AG10803 (cell line): Measurements from ENCODE around the gene IL1RAPL2.
A peak's percentile ranks its signal among the peaks of the same experiment; 100 is the strongest.

Experiments
- DNase-seq: peaks from one replicate; pipeline ENCODE4 v3.0.0; 2010; ENCODE audit warnings: low read depth
- H3K4me3 ChIP-seq: 2 replicates; pipeline ENCODE4 v1.5.1; 2011; ENCODE audit warnings: mild to moderate bottlenecking, low read length, control low read depth
- CTCF ChIP-seq: conservative IDR thresholded peaks from 2 replicates; pipeline ENCODE4 v1.5.1; 2011; ENCODE audit warnings: mild to moderate bottlenecking, low read length, control low read depth, inconsistent platforms

The IL1RAPL2 gene

GRCh38 chrX:105179644-105180043, 613.6 kb downstream of the IL1RAPL2 start:
- DNase-seq: no peak
- H3K4me3 ChIP-seq: no peak overlapping the region
- TF ChIP-seq CTCF: no peak

DNA sequence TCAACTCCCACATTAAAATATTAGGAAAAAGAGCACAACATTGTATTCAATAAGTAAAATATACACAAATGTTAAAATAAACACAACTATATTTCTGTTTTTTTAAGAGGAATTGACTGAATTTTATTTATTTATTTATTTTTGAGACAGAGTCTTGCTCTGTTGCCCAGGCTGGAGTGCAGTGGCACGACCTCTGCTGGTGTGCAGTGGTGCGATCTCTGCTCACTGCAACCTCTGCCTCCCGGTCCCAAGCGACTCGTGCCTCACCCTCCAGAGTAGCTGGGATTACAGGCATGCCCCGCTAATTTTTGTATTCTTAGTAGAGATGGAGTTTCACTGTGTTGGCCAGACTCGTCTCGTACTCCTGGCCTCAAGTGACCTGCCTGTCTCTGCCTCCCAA, 623.1 kb downstream of the IL1RAPL2 start:
- TF ChIP-seq CTCF: no peak
- DNase-seq: no peak
- H3K4me3 ChIP-seq: no peak overlapping the region

DNA sequence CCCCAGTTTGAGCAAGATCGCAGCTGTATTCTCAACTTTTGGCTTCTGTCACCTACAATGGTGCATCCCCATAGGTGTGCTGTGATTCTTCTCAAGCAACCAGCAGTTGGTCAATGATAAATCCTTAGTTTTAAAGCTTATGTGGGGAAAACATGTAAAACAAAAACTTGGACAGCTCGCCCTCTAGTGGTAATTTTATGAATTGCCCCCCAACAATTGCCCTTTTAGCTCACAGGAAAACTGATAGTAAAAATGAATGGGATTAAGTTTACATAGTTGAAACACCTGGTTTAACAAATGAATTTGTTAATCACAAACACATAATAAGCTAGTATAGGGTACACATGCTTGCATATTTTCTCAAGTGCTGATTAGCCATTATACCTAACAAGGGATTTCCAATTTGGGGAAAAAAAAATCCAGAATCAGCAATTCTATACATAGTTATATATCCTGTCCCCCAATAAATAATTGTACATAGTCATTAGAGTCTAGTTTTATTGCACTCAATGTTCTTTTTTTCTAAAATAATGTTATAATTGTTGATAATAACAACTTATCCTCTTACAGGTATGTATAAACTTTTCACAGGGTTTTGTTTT, 624.4 kb downstream of the IL1RAPL2 start:
- DNase-seq: peak; percentile 4
- TF ChIP-seq CTCF: peak; percentile 57

DNA sequence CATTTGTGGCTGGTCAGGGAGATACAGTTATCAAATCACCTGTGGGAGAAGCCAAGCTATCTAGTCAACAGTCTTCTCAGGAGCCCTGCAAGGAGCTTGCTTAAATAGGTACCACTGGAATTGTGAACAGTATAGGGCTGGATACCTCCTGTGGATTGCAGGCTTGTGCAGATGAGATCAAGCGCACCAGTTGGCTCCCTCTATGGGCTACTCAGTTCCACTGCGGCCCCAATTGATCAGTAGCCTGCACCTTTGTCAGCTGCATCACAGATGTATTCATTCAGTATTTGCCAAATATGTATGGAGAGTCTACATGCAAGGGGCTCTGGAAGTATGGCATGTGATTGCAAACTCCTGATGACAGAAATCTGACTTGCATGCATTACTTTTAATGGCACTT, 625.9 kb downstream of the IL1RAPL2 start:
- H3K4me3 ChIP-seq: no peak overlapping the region
- no peak for DNase-seq
- TF ChIP-seq CTCF: 0 out of 2 replicates have a peak, but pooled peaks have one; percentile 8

More for the DNA sequence above, 624.4 kb downstream of the IL1RAPL2 start:
- H3K4me3 ChIP-seq: no peak overlapping the region

DNA sequence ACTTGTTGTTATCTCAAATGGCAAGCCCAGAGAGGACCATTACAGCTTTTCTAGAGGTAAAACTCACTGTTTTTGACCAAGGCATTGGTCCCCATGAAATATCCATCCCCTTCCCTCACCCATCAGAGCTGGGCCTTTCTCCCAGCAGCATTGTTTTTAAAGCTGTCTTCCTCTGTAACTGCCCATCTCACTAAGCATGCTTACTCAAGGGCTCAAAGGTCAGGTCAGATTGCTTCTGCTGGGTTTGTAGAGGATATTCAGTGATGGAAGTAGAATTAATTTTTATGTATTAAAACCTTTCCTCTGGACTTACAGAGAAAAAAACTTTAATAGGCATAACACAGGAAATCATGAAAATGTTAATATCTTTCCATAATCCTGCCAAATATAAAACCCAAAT, 643.4 kb downstream of the IL1RAPL2 start:
- no peak overlapping the region for H3K4me3 ChIP-seq
- DNase-seq: no peak
- no peak for TF ChIP-seq CTCF

DNA sequence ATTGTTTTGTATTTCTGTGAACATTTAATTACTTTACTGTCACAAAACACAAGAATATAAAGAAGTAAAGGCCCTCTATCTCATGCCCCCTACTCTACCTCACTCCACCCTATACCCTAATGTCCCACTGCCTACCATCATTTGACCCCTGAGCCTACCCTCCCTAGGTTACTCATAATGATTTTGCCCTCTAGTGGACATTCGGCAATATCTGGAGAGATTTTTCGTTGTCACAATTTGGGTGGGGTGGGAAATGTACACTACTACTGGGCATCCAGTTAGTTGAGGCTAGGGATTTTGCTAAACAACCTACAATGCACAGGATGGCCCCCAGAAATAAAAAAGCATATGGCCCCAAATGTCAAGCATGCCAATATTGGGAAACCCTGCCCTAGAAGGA, 644.3 kb downstream of the IL1RAPL2 start:
- no peak overlapping the region for H3K4me3 ChIP-seq
- no peak for TF ChIP-seq CTCF
- DNase-seq: no peak

DNA sequence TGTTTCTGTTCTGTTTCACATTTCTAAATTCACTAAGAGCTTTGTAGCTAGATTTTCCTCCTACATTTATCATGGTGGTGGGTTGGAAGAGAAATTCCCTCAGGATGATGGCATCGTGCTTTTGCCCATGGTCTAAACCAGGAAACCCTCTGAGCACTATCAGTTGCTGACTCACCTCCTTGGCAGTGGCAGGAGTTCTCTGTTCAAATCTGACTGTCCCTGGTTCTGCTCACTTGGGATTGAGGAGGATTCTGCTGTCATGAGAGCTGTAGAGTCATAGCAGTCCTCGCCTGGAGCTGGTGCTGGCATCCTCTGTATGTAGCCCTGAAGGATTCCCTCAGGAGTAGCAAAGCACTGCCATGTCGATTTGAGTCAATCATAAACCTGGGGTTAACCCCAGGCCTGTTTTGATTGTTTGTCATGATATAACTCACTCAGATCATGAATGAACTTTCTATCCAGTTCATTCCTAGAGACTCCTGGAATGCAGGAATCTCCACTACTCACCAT, 645.1 kb downstream of the IL1RAPL2 start:
- no peak overlapping the region for H3K4me3 ChIP-seq
- TF ChIP-seq CTCF: no peak
- no peak for DNase-seq
